ENCODE results near the gene PPM1E. TPM values are rescaled to one million over a fixed set of nuclear protein-coding genes. Genes with fewer than 3 reads are reported as not detected.

PPM1E gene
- total RNA-seq, 4 donors from 2014 or later, result 0.42 to 0.91 (median 0.67) TPM

DNA sequence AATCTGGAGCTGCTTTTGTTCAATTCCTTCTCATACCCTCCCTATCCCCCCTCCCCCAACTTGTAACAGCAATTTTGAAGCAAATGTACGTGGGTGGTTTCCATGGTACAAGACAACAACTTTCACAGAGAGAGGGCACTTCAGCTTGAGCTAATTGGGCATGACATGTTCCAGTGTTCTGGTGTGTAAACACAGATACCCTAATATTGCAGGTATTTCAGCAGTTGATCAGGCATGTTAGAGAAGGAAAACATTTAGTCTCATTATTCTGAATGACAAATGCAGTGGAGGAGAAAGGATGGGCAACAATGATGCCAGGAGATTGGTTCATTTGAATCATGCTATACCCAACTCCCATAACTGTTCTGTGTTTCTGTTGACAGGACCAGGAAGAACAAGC, 213.5 kb downstream of the PPM1E start:
- no peaks in the 10 kb centered on the region for H3K9me3 ChIP-seq
- H3K36me3 ChIP-seq, result no peaks in the 10 kb centered on the region
- H3K4me1 ChIP-seq, result no peaks in the 10 kb centered on the region
- no peaks in the 10 kb centered on the region for H3K27me3 ChIP-seq
- intact Hi-C loops (cut with DNase I), result no loop called here
- TF ChIP-seq EP300 (IDR thresholded peaks at IDR 0.05) (no peak), POLR2AphosphoS5 (IDR thresholded peaks at IDR 0.05) (no peak), POLR2A (IDR thresholded peaks at IDR 0.05; ENCODE audit: low read depth) (no peak)
- TF ChIP-seq, protein P1, sequence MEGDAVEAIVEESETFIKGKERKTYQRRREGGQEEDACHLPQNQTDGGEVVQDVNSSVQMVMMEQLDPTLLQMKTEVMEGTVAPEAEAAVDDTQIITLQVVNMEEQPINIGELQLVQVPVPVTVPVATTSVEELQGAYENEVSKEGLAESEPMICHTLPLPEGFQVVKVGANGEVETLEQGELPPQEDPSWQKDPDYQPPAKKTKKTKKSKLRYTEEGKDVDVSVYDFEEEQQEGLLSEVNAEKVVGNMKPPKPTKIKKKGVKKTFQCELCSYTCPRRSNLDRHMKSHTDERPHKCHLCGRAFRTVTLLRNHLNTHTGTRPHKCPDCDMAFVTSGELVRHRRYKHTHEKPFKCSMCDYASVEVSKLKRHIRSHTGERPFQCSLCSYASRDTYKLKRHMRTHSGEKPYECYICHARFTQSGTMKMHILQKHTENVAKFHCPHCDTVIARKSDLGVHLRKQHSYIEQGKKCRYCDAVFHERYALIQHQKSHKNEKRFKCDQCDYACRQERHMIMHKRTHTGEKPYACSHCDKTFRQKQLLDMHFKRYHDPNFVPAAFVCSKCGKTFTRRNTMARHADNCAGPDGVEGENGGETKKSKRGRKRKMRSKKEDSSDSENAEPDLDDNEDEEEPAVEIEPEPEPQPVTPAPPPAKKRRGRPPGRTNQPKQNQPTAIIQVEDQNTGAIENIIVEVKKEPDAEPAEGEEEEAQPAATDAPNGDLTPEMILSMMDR (IDR thresholded peaks at IDR 0.05), result no peak
- 42% methylated on average over 1 of the region's 1 CpG for WGBS
- no peak overlapping the region for H3K4me3 ChIP-seq
- no peak for DNase-seq (ENCODE audit: extremely low spot score)
- no peak overlapping the region for H3K27ac ChIP-seq (replicated peaks in 1 of 4)

DNA sequence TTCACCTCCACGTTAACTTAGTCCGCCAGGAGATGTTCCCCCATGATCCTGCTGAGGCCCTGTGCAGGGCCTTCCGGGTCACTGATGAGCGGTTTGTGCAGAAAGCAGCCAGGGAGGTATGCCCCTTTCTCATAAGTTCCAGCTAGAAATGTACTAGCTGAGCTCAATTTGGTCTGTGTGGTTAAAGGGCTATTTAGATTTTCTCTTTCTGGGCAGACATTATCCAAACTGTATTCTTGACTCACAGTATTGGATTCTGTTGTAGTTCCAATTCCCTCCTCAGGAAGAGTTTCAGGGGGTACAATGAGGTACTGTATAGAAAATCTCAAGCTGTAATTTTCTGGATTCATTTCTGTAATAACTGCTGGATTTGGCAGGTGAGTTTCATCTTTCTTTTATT, 214.0 kb downstream of the PPM1E start:
- Histone ChIP-seq H3K4me3 (no peak overlapping the region), H3K27ac (replicated peaks in 1 of 4) (no peak overlapping the region), H3K9me3 (no peaks in the 10 kb centered on the region), H3K27me3 (no peaks in the 10 kb centered on the region), H3K36me3 (no peaks in the 10 kb centered on the region), H3K4me1 (no peaks in the 10 kb centered on the region)
- 88% methylated on average over 4 of the region's 4 CpGs for WGBS
- intact Hi-C loops (cut with DNase I), result no loop called here
- DNase-seq (ENCODE audit: extremely low spot score), result no peak
- TF ChIP-seq POLR2A (IDR thresholded peaks at IDR 0.05; ENCODE audit: low read depth) (no peak), POLR2AphosphoS5 (IDR thresholded peaks at IDR 0.05) (no peak), EP300 (IDR thresholded peaks at IDR 0.05) (no peak)
- TF ChIP-seq, protein P1 (IDR thresholded peaks at IDR 0.05), result no peak

DNA sequence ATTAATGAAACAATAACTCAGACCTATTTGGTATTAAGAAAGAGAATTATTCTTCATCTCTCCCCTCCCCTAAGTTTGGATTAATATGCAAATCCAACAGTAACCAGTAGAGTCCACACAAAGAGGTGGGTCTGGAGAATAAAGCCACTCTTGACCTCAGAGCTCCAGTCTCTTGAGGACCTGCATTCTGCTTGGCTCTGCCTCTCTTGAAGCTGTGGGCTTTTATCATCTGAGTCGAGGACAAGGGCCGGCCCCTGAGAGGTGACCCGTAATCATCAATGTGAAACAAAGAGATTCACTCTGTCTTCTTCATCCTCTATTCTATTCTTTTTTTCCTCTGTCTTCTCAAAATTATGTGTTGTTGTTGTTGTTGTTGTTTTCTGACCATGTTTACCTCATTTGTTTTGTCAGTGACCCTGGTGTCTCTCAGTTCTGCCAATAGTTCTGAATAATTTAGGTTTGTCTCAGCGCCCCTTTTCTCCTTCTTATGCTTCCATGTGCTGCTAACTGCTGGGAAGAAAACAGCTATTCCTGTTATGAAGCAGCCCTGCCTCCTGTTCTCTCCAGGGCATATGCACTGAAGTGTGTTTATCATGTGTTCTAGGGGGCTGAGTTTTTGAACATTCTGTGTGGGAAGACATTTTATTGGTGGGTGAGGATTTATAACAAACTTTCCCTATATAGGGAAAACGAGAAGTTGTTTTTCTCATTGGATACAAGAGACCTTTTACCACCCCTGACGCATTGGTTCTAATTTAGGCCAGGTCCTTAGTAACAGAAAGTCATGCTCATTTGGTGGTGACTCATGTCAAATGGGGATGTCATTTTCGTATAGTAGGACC, 215.2 kb downstream of the PPM1E start:
- Histone ChIP-seq H3K36me3 (no peaks in the 10 kb centered on the region), H3K27me3 (no peaks in the 10 kb centered on the region), H3K4me1 (no peaks in the 10 kb centered on the region), H3K27ac (replicated peaks in 1 of 4) (no peak overlapping the region), H3K9me3 (no peaks in the 10 kb centered on the region), H3K4me3 (no peak overlapping the region)
- TF ChIP-seq EP300 (IDR thresholded peaks at IDR 0.05) (no peak), POLR2A (IDR thresholded peaks at IDR 0.05; ENCODE audit: low read depth) (no peak), POLR2AphosphoS5 (IDR thresholded peaks at IDR 0.05) (no peak)
- TF ChIP-seq, protein P1 (IDR thresholded peaks at IDR 0.05), result no peak
- 82% methylated on average over 7 of the region's 7 CpGs for WGBS
- intact Hi-C loops (cut with DNase I), result no loop called here
- no peak for DNase-seq (ENCODE audit: extremely low spot score)

DNA sequence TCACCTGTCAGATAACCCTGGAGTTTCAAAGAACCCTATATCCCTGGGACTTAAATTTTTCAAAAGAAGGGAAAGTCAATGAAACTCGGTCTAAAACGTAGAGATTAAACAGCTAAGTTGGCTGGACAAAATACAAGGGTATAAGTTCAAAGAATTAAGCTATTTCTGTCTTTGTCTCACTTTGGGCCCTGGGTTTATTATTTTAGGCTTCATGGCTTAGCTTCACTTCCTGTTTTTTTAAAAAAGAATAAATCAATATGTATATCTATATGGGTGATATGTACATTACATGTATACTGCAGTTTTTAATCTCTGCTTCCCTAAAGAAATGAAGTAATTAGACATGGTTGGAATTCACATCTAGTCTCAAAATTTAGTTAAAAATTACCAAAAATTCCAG, 218.7 kb downstream of the PPM1E start:
- Histone ChIP-seq H3K4me3 (no peak overlapping the region), H3K27me3 (no peaks in the 10 kb centered on the region), H3K36me3 (no peaks in the 10 kb centered on the region), H3K4me1 (no peaks in the 10 kb centered on the region), H3K9me3 (no peaks in the 10 kb centered on the region), H3K27ac (replicated peaks in 1 of 4) (no peak overlapping the region)
- WGBS, result 71% methylated on average over 2 of the region's 2 CpGs
- TF ChIP-seq POLR2A (IDR thresholded peaks at IDR 0.05; ENCODE audit: low read depth) (no peak), POLR2AphosphoS5 (IDR thresholded peaks at IDR 0.05) (no peak), EP300 (IDR thresholded peaks at IDR 0.05) (no peak)
- TF ChIP-seq, protein P1 (IDR thresholded peaks at IDR 0.05), result no peak
- DNase-seq (ENCODE audit: extremely low spot score), result no peak
- intact Hi-C loops (cut with DNase I), result no loop called here

Measured in esophagus muscularis mucosa (tissue), 4 donors.